Hepatocyte (in vitro differentiated cells): ENCODE results near the gene NDUFA11.

Experiments used
- CTCF ChIP-seq: fragments of 200-600 bp; sonication (generic); IDR thresholded peaks from 2 replicates; pipeline ENCODE4 v1.5.1; 2016; ENCODE audit warnings: antibody characterized with exemption, mild to moderate bottlenecking; ENCODE audit not compliant: poor library complexity
- EZH2 ChIP-seq: fragments of 200-600 bp; sonication (generic); IDR thresholded peaks from 2 replicates; pipeline ENCODE4 v1.6.1; 2016; ENCODE audit warnings: antibody characterized with exemption, mild to moderate bottlenecking, borderline replicate concordance

GRCh38 chr19:5894704-5895349 is 8.8 kb downstream of the NDUFA11 start:
- TF ChIP-seq CTCF = no peak
- no peak for TF ChIP-seq EZH2
